ENCODE data around the gene NHERF1. TPM values are rescaled to one million over a fixed set of nuclear protein-coding genes. Genes with fewer than 3 reads are reported as not detected.
A peak's percentile ranks its signal among the peaks of the same experiment; 100 is the strongest.

Gene NHERF1
- total RNA-seq, 1 experiment from 2014 or later, result 83.6 TPM

- Histone ChIP-seq H3K4me3 (no peak overlapping the region), H3K4me2 (no peak overlapping the region), H2AFZ (no peak overlapping the region), H4K20me1 (ENCODE audit: insufficient read depth) (peaks cover 25% of the 10 kb centered on the region), H3F3A (ENCODE audit: insufficient read depth, low read depth) (peaks cover 4% of the 10 kb centered on the region; the same call in 1 of the 2 replicates), H3K79me2 (ENCODE audit: low read depth) (peaks cover 66% of the 10 kb centered on the region), H3K9me2 (ENCODE audit: insufficient read depth) (no peaks in the 10 kb centered on the region), H3K9me3 (ENCODE audit: insufficient read depth, low read depth) (no peaks in the 10 kb centered on the region), H3K27me3 (ENCODE audit: insufficient read depth, low read depth) (no peaks in the 10 kb centered on the region), H3K36me3 (ENCODE audit: low read depth) (peaks cover 5% of the 10 kb centered on the region; the same call in 1 of the 2 replicates), H3K27ac (no peak overlapping the region), H3K4me1 (replicated peaks; ENCODE audit: insufficient read depth) (peaks cover 66% of the 10 kb centered on the region)
- no peak for TF ChIP-seq EZH2 (IDR thresholded peaks at IDR 0.05; ENCODE audit: low read depth)
- TF ChIP-seq, protein P1, sequence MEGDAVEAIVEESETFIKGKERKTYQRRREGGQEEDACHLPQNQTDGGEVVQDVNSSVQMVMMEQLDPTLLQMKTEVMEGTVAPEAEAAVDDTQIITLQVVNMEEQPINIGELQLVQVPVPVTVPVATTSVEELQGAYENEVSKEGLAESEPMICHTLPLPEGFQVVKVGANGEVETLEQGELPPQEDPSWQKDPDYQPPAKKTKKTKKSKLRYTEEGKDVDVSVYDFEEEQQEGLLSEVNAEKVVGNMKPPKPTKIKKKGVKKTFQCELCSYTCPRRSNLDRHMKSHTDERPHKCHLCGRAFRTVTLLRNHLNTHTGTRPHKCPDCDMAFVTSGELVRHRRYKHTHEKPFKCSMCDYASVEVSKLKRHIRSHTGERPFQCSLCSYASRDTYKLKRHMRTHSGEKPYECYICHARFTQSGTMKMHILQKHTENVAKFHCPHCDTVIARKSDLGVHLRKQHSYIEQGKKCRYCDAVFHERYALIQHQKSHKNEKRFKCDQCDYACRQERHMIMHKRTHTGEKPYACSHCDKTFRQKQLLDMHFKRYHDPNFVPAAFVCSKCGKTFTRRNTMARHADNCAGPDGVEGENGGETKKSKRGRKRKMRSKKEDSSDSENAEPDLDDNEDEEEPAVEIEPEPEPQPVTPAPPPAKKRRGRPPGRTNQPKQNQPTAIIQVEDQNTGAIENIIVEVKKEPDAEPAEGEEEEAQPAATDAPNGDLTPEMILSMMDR (conservative IDR thresholded peaks at IDR 0.05), result no peak
- BruUV-seq (replicated peaks), result no TSS peak
- no peak for DNase-seq
- POLR2A ChIA-PET (ENCODE audit: unreplicated experiment), result no interaction called here
- CTCF ChIA-PET, result interaction anchor here (0.6 kb wide), 1 partner anchor 13 kb away, joined by 3 read pairs; no protein-coding TSS in a partner anchor
- intact Hi-C loops (cut with micrococcal nuclease; ENCODE audit: unreplicated experiment), result no loop called here
These were observed 6.4 kb downstream of the NHERF1 start for GRCh38 chr17:74754832-74755231.

GRCh38 chr17:74755533-74755932 is 7.1 kb downstream of the NHERF1 start:
- no peak overlapping the region for H2AFZ ChIP-seq
- H3K4me1 ChIP-seq (replicated peaks; ENCODE audit: insufficient read depth), result peaks cover 66% of the 10 kb centered on the region
- H3K36me3 ChIP-seq (ENCODE audit: low read depth), result peaks cover 5% of the 10 kb centered on the region; the same call in 1 of the 2 replicates
- TF ChIP-seq, protein P1 (conservative IDR thresholded peaks at IDR 0.05), result no peak
- no peak for TF ChIP-seq EZH2 (IDR thresholded peaks at IDR 0.05; ENCODE audit: low read depth)
- H3K9me3 ChIP-seq (ENCODE audit: insufficient read depth, low read depth), result no peaks in the 10 kb centered on the region
- no peak overlapping the region for H3K27ac ChIP-seq
- ChIA-PET POLR2A (ENCODE audit: unreplicated experiment) (no interaction called here), CTCF (interaction anchor here (0.6 kb wide), 1 partner anchor 678 kb away, joined by 3 read pairs; no protein-coding TSS in a partner anchor)
- no peak overlapping the region for H3K4me3 ChIP-seq
- peaks cover 59% of the 10 kb centered on the region for H3K79me2 ChIP-seq (ENCODE audit: low read depth)
- no peaks in the 10 kb centered on the region for H3K27me3 ChIP-seq (ENCODE audit: insufficient read depth, low read depth)
- H3K4me2 ChIP-seq, result no peak overlapping the region
- H3F3A ChIP-seq (ENCODE audit: insufficient read depth, low read depth), result peaks cover 4% of the 10 kb centered on the region; the same call in 1 of the 2 replicates
- intact Hi-C loops (cut with micrococcal nuclease; ENCODE audit: unreplicated experiment), result no loop called here
- H3K9me2 ChIP-seq (ENCODE audit: insufficient read depth), result no peaks in the 10 kb centered on the region
- no TSS peak for BruUV-seq (replicated peaks)
- DNase-seq, result no peak
- peaks cover 25% of the 10 kb centered on the region for H4K20me1 ChIP-seq (ENCODE audit: insufficient read depth)

DNA sequence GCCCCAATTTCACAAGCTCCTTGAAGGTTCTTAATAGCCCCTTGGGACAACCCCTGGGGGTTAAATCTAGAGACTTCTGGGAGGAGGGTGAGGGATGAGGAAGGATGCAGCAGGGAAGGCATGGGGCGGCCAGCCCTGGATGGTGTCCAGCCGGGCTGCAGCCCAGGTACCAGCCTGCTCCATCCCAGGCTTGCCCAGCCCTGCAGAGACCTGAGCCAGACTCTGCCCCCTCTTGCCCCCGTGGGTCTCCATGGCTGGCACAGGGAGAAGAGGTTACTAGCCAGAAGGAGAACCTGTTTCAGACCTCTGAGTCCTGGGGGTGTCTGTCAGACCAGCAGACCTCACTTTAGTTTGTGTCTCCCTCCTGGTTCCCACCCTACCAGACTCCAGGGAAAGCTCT is 8.5 kb downstream of the NHERF1 start:
- peaks cover 58% of the 10 kb centered on the region for H3K79me2 ChIP-seq (ENCODE audit: low read depth)
- no peak overlapping the region for H3K27ac ChIP-seq
- DNase-seq, result no peak
- peaks cover 19% of the 10 kb centered on the region for H4K20me1 ChIP-seq (ENCODE audit: insufficient read depth)
- H3F3A ChIP-seq (ENCODE audit: insufficient read depth, low read depth), result peaks cover 4% of the 10 kb centered on the region; the same call in 1 of the 2 replicates
- peaks cover 61% of the 10 kb centered on the region for H3K4me1 ChIP-seq (replicated peaks; ENCODE audit: insufficient read depth)
- ChIA-PET CTCF (interaction anchor here (0.6 kb wide), 3 partner anchors 10 to 991 kb away, joined by 3 to 8 read pairs (median 7); no protein-coding TSS in a partner anchor), POLR2A (ENCODE audit: unreplicated experiment) (no interaction called here)
- no peaks in the 10 kb centered on the region for H3K9me3 ChIP-seq (ENCODE audit: insufficient read depth, low read depth)
- intact Hi-C loops (cut with micrococcal nuclease; ENCODE audit: unreplicated experiment), result no loop called here
- no peak overlapping the region for H3K4me3 ChIP-seq
- peaks cover 5% of the 10 kb centered on the region; the same call in 1 of the 2 replicates for H3K36me3 ChIP-seq (ENCODE audit: low read depth)
- 0 out of 2 replicates have a peak overlapping the region, but pooled peaks have one; percentile 13 for H3K4me2 ChIP-seq
- no peak for TF ChIP-seq EZH2 (IDR thresholded peaks at IDR 0.05; ENCODE audit: low read depth)
- TF ChIP-seq, protein P1 (conservative IDR thresholded peaks at IDR 0.05), result no peak
- H3K27me3 ChIP-seq (ENCODE audit: insufficient read depth, low read depth), result no peaks in the 10 kb centered on the region
- BruUV-seq (replicated peaks), result no TSS peak
- no peaks in the 10 kb centered on the region for H3K9me2 ChIP-seq (ENCODE audit: insufficient read depth)
- no peak overlapping the region for H2AFZ ChIP-seq
